Osteocyte (in vitro differentiated cells): ENCODE results near the gene OR2H2. TPM values are rescaled to one million over a fixed set of nuclear protein-coding genes. Genes with fewer than 3 reads are reported as not detected.

ENCODE experiments used
- DNase-seq: peaks from one replicate; pipeline ENCODE4 v3.0.0; 2021; ENCODE audit warnings: mixed read lengths; ENCODE audit not compliant: unreplicated experiment; ENCODE audit errors: extremely low spot score
- H3K27ac Mint-ChIP-seq: one replicate; pipeline ENCODE4 v1.8.0; 2021; ENCODE audit warnings: mild to moderate bottlenecking, mixed read lengths; ENCODE audit not compliant: unreplicated experiment
- H3K27me3 Mint-ChIP-seq: one replicate; pipeline ENCODE4 v1.8.0; 2021; ENCODE audit warnings: mixed read lengths; ENCODE audit not compliant: unreplicated experiment
- H3K36me3 Mint-ChIP-seq: one replicate; pipeline ENCODE4 v1.8.0; 2021; ENCODE audit warnings: mixed read lengths; ENCODE audit not compliant: unreplicated experiment
- H3K4me1 Mint-ChIP-seq: one replicate; pipeline ENCODE4 v1.8.0; 2021; ENCODE audit warnings: mixed read lengths; ENCODE audit not compliant: unreplicated experiment
- H3K4me3 Mint-ChIP-seq: one replicate; pipeline ENCODE4 v1.8.0; 2021; ENCODE audit warnings: mild to moderate bottlenecking, moderate library complexity, mixed read lengths; ENCODE audit not compliant: unreplicated experiment
- H3K9me3 Mint-ChIP-seq: one replicate; pipeline ENCODE4 v1.8.0; 2021; ENCODE audit warnings: mixed read lengths; ENCODE audit not compliant: unreplicated experiment
- CTCF ChIP-seq: fragments of 200-600 bp; sonication (generic); IDR thresholded peaks from 2 replicates; pipeline ENCODE4 v1.5.0; 2021; ENCODE audit warnings: antibody characterized with exemption, mild to moderate bottlenecking, moderate library complexity
- total RNA-seq: library from RNA; stranded (reverse); gene quantifications from 2 replicates; pipeline ENCODE4 v1.2.1, GENCODE V29; 2021

OR2H2 gene
- total RNA-seq, 1 donor from 2014 or later = not detected

GRCh38 chr6:29602564-29603361 is 17.8 kb downstream of the OR2H2 start:
- DNase-seq = no peak
- H3K27me3 Mint-ChIP-seq = no peaks in the 10 kb centered on the region
- no peaks in the 10 kb centered on the region for H3K9me3 Mint-ChIP-seq
- peak; percentile 25 for TF ChIP-seq CTCF
- H3K36me3 Mint-ChIP-seq = peaks cover 67% of the 10 kb centered on the region
- no peak overlapping the region for H3K4me3 Mint-ChIP-seq
- H3K27ac Mint-ChIP-seq = no peak overlapping the region
- H3K4me1 Mint-ChIP-seq = no peaks in the 10 kb centered on the region

- Mint-ChIP-seq H3K4me3 (no peak overlapping the region), H3K27me3 (no peaks in the 10 kb centered on the region), H3K4me1 (no peaks in the 10 kb centered on the region), H3K36me3 (peaks cover 69% of the 10 kb centered on the region), H3K27ac (no peak overlapping the region), H3K9me3 (no peaks in the 10 kb centered on the region)
- TF ChIP-seq CTCF = no peak
- no peak for DNase-seq
Observed at GRCh38 chr6:29603456-29603855, 18.5 kb downstream of the OR2H2 start.

GRCh38 chr6:29603930-29604329 is 19.0 kb downstream of the OR2H2 start:
- H3K4me3 Mint-ChIP-seq = no peak overlapping the region
- H3K36me3 Mint-ChIP-seq = peaks cover 70% of the 10 kb centered on the region
- DNase-seq = no peak
- no peaks in the 10 kb centered on the region for H3K4me1 Mint-ChIP-seq
- H3K27ac Mint-ChIP-seq = no peak overlapping the region
- no peaks in the 10 kb centered on the region for H3K9me3 Mint-ChIP-seq
- no peak for TF ChIP-seq CTCF
- H3K27me3 Mint-ChIP-seq = no peaks in the 10 kb centered on the region

- Mint-ChIP-seq H3K4me1 (no peaks in the 10 kb centered on the region), H3K27ac (no peak overlapping the region), H3K36me3 (peaks cover 67% of the 10 kb centered on the region), H3K27me3 (no peaks in the 10 kb centered on the region), H3K4me3 (no peak overlapping the region), H3K9me3 (no peaks in the 10 kb centered on the region)
- DNase-seq = no peak
- no peak for TF ChIP-seq CTCF
Observed at GRCh38 chr6:29608131-29608530, 23.2 kb downstream of the OR2H2 start.

- H3K4me1 Mint-ChIP-seq = no peaks in the 10 kb centered on the region
- no peak overlapping the region for H3K4me3 Mint-ChIP-seq
- TF ChIP-seq CTCF = no peak
- no peaks in the 10 kb centered on the region for H3K27me3 Mint-ChIP-seq
- no peaks in the 10 kb centered on the region for H3K9me3 Mint-ChIP-seq
- no peak for DNase-seq
- H3K27ac Mint-ChIP-seq = no peak overlapping the region
- peaks cover 64% of the 10 kb centered on the region for H3K36me3 Mint-ChIP-seq
Observed at GRCh38 chr6:29610540-29610939, 25.6 kb downstream of the OR2H2 start.
